ENCODE measurements around the gene TYMS. TPM values are rescaled to one million over a fixed set of nuclear protein-coding genes. Genes with fewer than 3 reads are reported as not detected.
A peak's percentile ranks its signal among the peaks of the same experiment; 100 is the strongest.

The TYMS gene
- total and polyA plus RNA-seq, 2 experiments from 2014 or later, result 16.8 to 72.8 TPM

GRCh38 chr18:623761-624620, 33.5 kb upstream of the TYMS start:
- Histone ChIP-seq H3F3A (ENCODE audit: insufficient read depth) (peaks cover 6% of the 10 kb centered on the region; the same call in 1 of the 2 replicates), H3K4me2 (ENCODE audit: unreplicated experiment) (no peak overlapping the region), H3K9ac (no peak overlapping the region), H3K27me3 (replicated peaks; ENCODE audit: insufficient read depth) (no peaks in the 10 kb centered on the region), H3K9me2 (ENCODE audit: insufficient read depth) (no peaks in the 10 kb centered on the region), H3K79me2 (ENCODE audit: insufficient read depth) (no peaks in the 10 kb centered on the region), H3K9me3 (ENCODE audit: low read depth) (no peaks in the 10 kb centered on the region), H3K27ac (no peak overlapping the region), H3K4me3 (no peak overlapping the region), H4K20me1 (ENCODE audit: insufficient read depth) (no peaks in the 10 kb centered on the region), H3K4me1 (ENCODE audit: insufficient read depth) (peaks cover 3% of the 10 kb centered on the region; the same call in 1 of the 2 replicates), H2AFZ (no peak overlapping the region), H3K36me3 (ENCODE audit: low read depth) (no peaks in the 10 kb centered on the region)
- DNase-seq, result peak; percentile 85
- TF ChIP-seq EZH2 (IDR thresholded peaks at IDR 0.05; ENCODE audit: insufficient read depth, poor library complexity, severe bottlenecking) (no peak), EZH2phosphoT487 (IDR thresholded peaks at IDR 0.05; ENCODE audit: insufficient read depth, low read depth) (no peak)
- 58 to 60% methylated on average over 11 of the region's 11 CpGs for WGBS, 2 experiments (ENCODE audit: low coverage in 1 of 2, low lambda C conversion rate in 2 of 2, missing lambda C conversion rate in 2 of 2)
- in situ Hi-C loops (cut with MboI), result no loop called here

- Histone ChIP-seq H3K27me3 (replicated peaks; ENCODE audit: insufficient read depth) (no peaks in the 10 kb centered on the region), H3F3A (ENCODE audit: insufficient read depth) (peaks cover 6% of the 10 kb centered on the region; the same call in 1 of the 2 replicates), H3K4me3 (no peak overlapping the region), H3K9me2 (ENCODE audit: insufficient read depth) (no peaks in the 10 kb centered on the region), H3K36me3 (ENCODE audit: low read depth) (no peaks in the 10 kb centered on the region), H3K9me3 (ENCODE audit: low read depth) (no peaks in the 10 kb centered on the region), H3K4me2 (ENCODE audit: unreplicated experiment) (no peak overlapping the region), H4K20me1 (ENCODE audit: insufficient read depth) (no peaks in the 10 kb centered on the region), H3K9ac (no peak overlapping the region), H3K4me1 (ENCODE audit: insufficient read depth) (no peaks in the 10 kb centered on the region), H3K27ac (no peak overlapping the region), H3K79me2 (ENCODE audit: insufficient read depth) (no peaks in the 10 kb centered on the region), H2AFZ (no peak overlapping the region)
- 1 to 4% methylated on average over 2 of the region's 2 CpGs for WGBS, 2 experiments (ENCODE audit: low coverage in 1 of 2, low lambda C conversion rate in 2 of 2, missing lambda C conversion rate in 2 of 2)
- TF ChIP-seq EZH2 (IDR thresholded peaks at IDR 0.05; ENCODE audit: insufficient read depth, poor library complexity, severe bottlenecking), result no peak
- TF ChIP-seq EZH2phosphoT487 (IDR thresholded peaks at IDR 0.05; ENCODE audit: insufficient read depth, low read depth), result no peak
- DNase-seq, result peak; percentile 48
- in situ Hi-C loops (cut with MboI), result loop anchor here (5.0 kb wide), 1 partner anchor 205 kb away; no protein-coding TSS in a partner anchor
Observed at GRCh38 chr18:627231-627630, 30.2 kb upstream of the TYMS start.

- Histone ChIP-seq H3K4me3 (no peak overlapping the region), H3K9me2 (ENCODE audit: insufficient read depth) (no peaks in the 10 kb centered on the region), H3K4me1 (ENCODE audit: insufficient read depth) (no peaks in the 10 kb centered on the region), H3K27ac (no peak overlapping the region), H3K9me3 (ENCODE audit: low read depth) (no peaks in the 10 kb centered on the region), H3K4me2 (ENCODE audit: unreplicated experiment) (no peak overlapping the region), H3K27me3 (replicated peaks; ENCODE audit: insufficient read depth) (no peaks in the 10 kb centered on the region), H3F3A (ENCODE audit: insufficient read depth) (peaks cover 8% of the 10 kb centered on the region; the same call in 1 of the 2 replicates), H2AFZ (no peak overlapping the region), H3K79me2 (ENCODE audit: insufficient read depth) (no peaks in the 10 kb centered on the region), H3K9ac (no peak overlapping the region), H4K20me1 (ENCODE audit: insufficient read depth) (no peaks in the 10 kb centered on the region), H3K36me3 (ENCODE audit: low read depth) (no peaks in the 10 kb centered on the region)
- TF ChIP-seq EZH2phosphoT487 (IDR thresholded peaks at IDR 0.05; ENCODE audit: insufficient read depth, low read depth) (no peak), EZH2 (IDR thresholded peaks at IDR 0.05; ENCODE audit: insufficient read depth, poor library complexity, severe bottlenecking) (no peak)
- WGBS, 2 experiments (ENCODE audit: low coverage in 1 of 2, low lambda C conversion rate in 2 of 2, missing lambda C conversion rate in 2 of 2), result 75 to 82% methylated on average over 6 of the region's 6 CpGs
- in situ Hi-C loops (cut with MboI), result loop anchor here (5.0 kb wide), 1 partner anchor 203 kb away; no protein-coding TSS in a partner anchor
- no peak for DNase-seq
Observed at GRCh38 chr18:629269-630150, 27.9 kb upstream of the TYMS start.

GRCh38 chr18:631560-631959, 25.9 kb upstream of the TYMS start:
- no peak overlapping the region for H3K9ac ChIP-seq
- no peak overlapping the region for H3K27ac ChIP-seq
- H3F3A ChIP-seq (ENCODE audit: insufficient read depth), result peaks cover 14% of the 10 kb centered on the region; the same call in 1 of the 2 replicates
- no peaks in the 10 kb centered on the region for H3K9me3 ChIP-seq (ENCODE audit: low read depth)
- H3K4me3 ChIP-seq, result no peak overlapping the region
- H4K20me1 ChIP-seq (ENCODE audit: insufficient read depth), result no peaks in the 10 kb centered on the region
- no peak for DNase-seq
- TF ChIP-seq EZH2phosphoT487 (IDR thresholded peaks at IDR 0.05; ENCODE audit: insufficient read depth, low read depth) (no peak), EZH2 (IDR thresholded peaks at IDR 0.05; ENCODE audit: insufficient read depth, poor library complexity, severe bottlenecking) (no peak)
- in situ Hi-C loops (cut with MboI), result no loop called here
- H3K36me3 ChIP-seq (ENCODE audit: low read depth), result no peaks in the 10 kb centered on the region
- H3K4me1 ChIP-seq (ENCODE audit: insufficient read depth), result peaks cover 6% of the 10 kb centered on the region; the same call in 1 of the 2 replicates
- no peaks in the 10 kb centered on the region for H3K79me2 ChIP-seq (ENCODE audit: insufficient read depth)
- no peaks in the 10 kb centered on the region for H3K9me2 ChIP-seq (ENCODE audit: insufficient read depth)
- H2AFZ ChIP-seq, result no peak overlapping the region
- H3K4me2 ChIP-seq (ENCODE audit: unreplicated experiment), result no peak overlapping the region
- no peaks in the 10 kb centered on the region for H3K27me3 ChIP-seq (replicated peaks; ENCODE audit: insufficient read depth)

Data from GM23248 (cell line).